HCT116 (cell line): ENCODE data around the gene DPH3. TPM values are rescaled to one million over a fixed set of nuclear protein-coding genes. Genes with fewer than 3 reads are reported as not detected.

ENCODE experiments used
- ATAC-seq: fragments of 200-7000 bp; cut with Tn5 transposase; 2 replicates; pipeline ENCODE4 v1.9.1; 2020; ENCODE audit warnings: mild to moderate bottlenecking, moderate library complexity
- BruUV-seq: library from RNA; stranded (reverse); fragments of 400-500 nt; replicated peaks from 2 replicates; lab custom pipeline; 2021; lab: Mats Ljungman, UMichigan
- CTCF ChIA-PET: fragments of 300-600 bp; sonication (Branson Sonifier 250); formaldehyde crosslinking; loops from one replicate; lab custom pipeline; 2021; ENCODE audit warnings: antibody characterized with exemption; lab: Charles Lee
- POLR2A ChIA-PET: fragments of 300-600, 350-600 bp; sonication (Branson Sonifier 250); formaldehyde crosslinking; loops from one replicate; lab custom pipeline; 2021; ENCODE audit warnings: antibody characterized with exemption; lab: Charles Lee
- RAD21 ChIA-PET, 2 experiments: fragments of 300-600 bp; sonication (Branson Sonifier 250); formaldehyde crosslinking; loops; one replicate each; lab custom pipeline; 2023; ENCODE audit warnings: low total read pairs in 2 of 2; ENCODE audit not compliant: uncharacterized antibody in 2 of 2, unreplicated experiment in 2 of 2, low non-redundant PET in 1 of 2; lab: Charles Lee
- DNase-seq: peaks from one replicate; pipeline ENCODE4 v3.0.0-alpha.2; 2010; ENCODE audit warnings: low read depth, low spot score
- H2AFZ ChIP-seq: fragments of 200-600 bp; shearing (Covaris generic), sonication (generic); 2 replicates; pipeline ENCODE4 v1.6.1; 2017; ENCODE audit warnings: low read depth, mixed run types, mixed read lengths, antibody characterized with exemption, low read length; ENCODE audit not compliant: poor library complexity, severe bottlenecking
- H3K27ac ChIP-seq: 2 replicates; pipeline ENCODE4 v1.5.1; 2012; ENCODE audit warnings: low read depth, low read length
- H3K27me3 ChIP-seq: fragments of 200-600 bp; sonication (generic); 2 replicates; pipeline ENCODE4 v1.6.1; 2016; ENCODE audit warnings: mixed run types, low read length, mixed read lengths; ENCODE audit not compliant: insufficient read depth
- H3K36me3 ChIP-seq, 2 experiments: fragments of 200-500 bp in 1 of 2; fragments of 200-600 bp in 1 of 2; sonication (Bioruptor generic) in 1 of 2; sonication (generic) in 1 of 2; 2 replicates each; pipeline versions ENCODE4 v1.5.1 to v1.6.1; 2014 to 2016; ENCODE audit warnings: low read length in 2 of 2, inconsistent platforms in 1 of 2, mixed read lengths in 1 of 2, mixed run types in 1 of 2; ENCODE audit not compliant: insufficient read depth in 2 of 2, control insufficient read depth in 1 of 2
- H3K4me1 ChIP-seq, 2 experiments: fragments of 200-600 bp in 1 of 2; sonication (generic) in 1 of 2; 2 replicates each; pipeline versions ENCODE4 v1.5.1 to v1.6.1; 2012 to 2017; ENCODE audit warnings: low read length in 2 of 2, inconsistent platforms in 1 of 2, mild to moderate bottlenecking in 1 of 2, mixed read lengths in 1 of 2, mixed run types in 1 of 2, moderate library complexity in 1 of 2; ENCODE audit not compliant: insufficient read depth in 2 of 2, control insufficient read depth in 1 of 2
- H3K4me2 ChIP-seq: fragments of 200-600 bp; sonication (generic); 2 replicates; pipeline ENCODE4 v1.6.1; 2017; ENCODE audit warnings: mixed run types, low read length, mixed read lengths
- H3K4me3 ChIP-seq, 2 experiments: fragments of 200-600 bp in 1 of 2; sonication (generic) in 1 of 2; replicated peaks in 1 of 2; 2 replicates each; pipeline ENCODE4 v1.5.1; 2011 to 2016; ENCODE audit warnings: low read length in 2 of 2, control low read depth in 1 of 2, low read depth in 1 of 2, mild to moderate bottlenecking in 1 of 2, mixed read lengths in 1 of 2, mixed run types in 1 of 2
- H3K79me2 ChIP-seq: fragments of 200-600 bp; sonication (generic); 2 replicates; pipeline ENCODE4 v1.6.1; 2017; ENCODE audit warnings: mild to moderate bottlenecking, mixed run types, low read length, moderate library complexity, mixed read lengths; ENCODE audit not compliant: insufficient read depth
- H3K9ac ChIP-seq: fragments of 200-600 bp; sonication (generic); 2 replicates; pipeline ENCODE4 v1.6.1; 2016; ENCODE audit warnings: low read length, mixed read lengths
- H3K9me2 ChIP-seq: fragments of 200-600 bp; sonication (generic), shearing (Covaris generic); 2 replicates; pipeline ENCODE4 v1.6.1; 2017; ENCODE audit warnings: mixed run types, mild to moderate bottlenecking, moderate library complexity; ENCODE audit not compliant: insufficient read depth
- H3K9me3 ChIP-seq, 2 experiments: fragments of 200-500 bp in 1 of 2; fragments of 200-600 bp in 1 of 2; sonication (Bioruptor generic) in 1 of 2; sonication (generic) in 1 of 2; 2 replicates each; pipeline ENCODE4 v1.6.1; 2014 to 2017; ENCODE audit warnings: low read length in 2 of 2, mixed read lengths in 2 of 2, inconsistent platforms in 1 of 2, low read depth in 1 of 2, mild to moderate bottlenecking in 1 of 2, mixed run types in 1 of 2, moderate library complexity in 1 of 2; ENCODE audit not compliant: control insufficient read depth in 1 of 2, insufficient read depth in 1 of 2
- H4K20me1 ChIP-seq: fragments of 200-600 bp; sonication (generic), shearing (Covaris generic); 2 replicates; pipeline ENCODE4 v1.6.1; 2017; ENCODE audit warnings: mixed run types, mild to moderate bottlenecking, moderate library complexity; ENCODE audit not compliant: insufficient read depth
- CBX3 ChIP-seq: IDR thresholded peaks from 2 replicates; pipeline ENCODE4 v1.6.1; 2012; ENCODE audit warnings: low read depth
- EZH2 ChIP-seq: fragments of 200-600 bp; sonication (generic); IDR thresholded peaks from 2 replicates; pipeline ENCODE4 v1.6.1; 2017; ENCODE audit warnings: antibody characterized with exemption, mixed run types
- EZH2phosphoT487 ChIP-seq: fragments of 200-600 bp; IDR thresholded peaks from 2 replicates; pipeline ENCODE4 v1.6.1; 2018; ENCODE audit warnings: antibody characterized with exemption, borderline replicate concordance
- FOSL1 ChIP-seq: IDR thresholded peaks from 2 replicates; pipeline ENCODE4 v1.6.1; 2012; ENCODE audit warnings: low read depth
- JUND ChIP-seq: IDR thresholded peaks from 2 replicates; pipeline ENCODE4 v1.6.1; 2012
- POLR2AphosphoS5 ChIP-seq: IDR thresholded peaks from 2 replicates; pipeline ENCODE4 v1.6.1; 2011; ENCODE audit warnings: mild to moderate bottlenecking, low read depth, low read length, moderate library complexity
- SIN3A ChIP-seq: IDR thresholded peaks from 2 replicates; pipeline ENCODE4 v1.6.1; 2012; ENCODE audit warnings: low read depth
- SP1 ChIP-seq: IDR thresholded peaks from 2 replicates; pipeline ENCODE4 v1.6.1; 2012; ENCODE audit warnings: low read depth
- intact Hi-C: fragments of 100-400 bp; cut with micrococcal nuclease; formaldehyde crosslinking; loops from 2 replicates; pipeline ENCODE4 v1.10.0; 2022
- total RNA-seq: library from RNA; stranded (reverse); gene quantifications from one replicate; pipeline ENCODE4 v1.2.1, GENCODE V29; 2021; ENCODE audit not compliant: unreplicated experiment
- TF ChIP-seq, protein P1 (sequence below): IDR thresholded peaks from 2 replicates; pipeline ENCODE4 v1.6.1; 2012; ENCODE audit warnings: low read depth
- TF ChIP-seq, protein P2 (sequence below): IDR thresholded peaks from 2 replicates; pipeline ENCODE4 v1.6.1; 2011; ENCODE audit warnings: mild to moderate bottlenecking, low read length, moderate library complexity; ENCODE audit not compliant: insufficient replicate concordance; ENCODE audit errors: extremely low read depth

The DPH3 gene
- total RNA-seq, 1 experiment from 2014 or later: 13.8 TPM

DNA sequence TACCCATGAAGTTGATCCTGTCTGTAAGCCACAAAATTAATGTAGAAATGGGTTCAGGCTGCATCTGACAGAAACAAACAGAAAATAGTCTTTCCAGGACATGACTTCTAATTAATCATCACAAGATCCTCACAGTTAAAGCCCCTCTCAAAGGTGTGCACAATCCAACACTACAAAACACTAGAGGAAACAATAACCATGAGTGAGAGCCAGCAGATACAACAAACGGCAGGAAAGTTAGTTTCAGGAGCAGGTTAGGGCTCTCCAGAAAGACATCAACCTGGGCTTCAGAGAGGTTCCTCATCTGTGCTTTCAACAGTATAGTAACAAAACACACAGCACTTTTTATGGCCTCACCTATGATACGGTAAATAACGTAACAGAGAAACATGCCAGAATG lies 42.8 kb downstream of the DPH3 start:
- no TSS peak for BruUV-seq
- H2AFZ ChIP-seq: no peak overlapping the region
- POLR2A ChIA-PET: no interaction called here
- RAD21 ChIA-PET: no interaction called here
- H3K4me3 ChIP-seq: no peak overlapping the region
- H3K9me2 ChIP-seq: no peaks in the 10 kb centered on the region
- no peaks in the 10 kb centered on the region for H3K27me3 ChIP-seq
- CTCF ChIA-PET: no interaction called here
- ATAC-seq: no peak
- DNase-seq: no peak
- H4K20me1 ChIP-seq: no peaks in the 10 kb centered on the region
- H3K36me3 ChIP-seq: no peaks in the 10 kb centered on the region
- H3K9ac ChIP-seq: no peak overlapping the region
- H3K4me1 ChIP-seq: no peaks in the 10 kb centered on the region
- H3K27ac ChIP-seq: no peak overlapping the region
- H3K79me2 ChIP-seq: no peaks in the 10 kb centered on the region
- intact Hi-C loops: no loop called here
- H3K4me2 ChIP-seq: no peak overlapping the region
- H3K9me3 ChIP-seq: no peaks in the 10 kb centered on the region
- TF ChIP-seq EZH2 (no peak), SIN3A (no peak), FOSL1 (no peak), JUND (no peak), POLR2AphosphoS5 (no peak), EZH2phosphoT487 (no peak), SP1 (no peak), CBX3 (no peak)
- TF ChIP-seq, protein P1, sequence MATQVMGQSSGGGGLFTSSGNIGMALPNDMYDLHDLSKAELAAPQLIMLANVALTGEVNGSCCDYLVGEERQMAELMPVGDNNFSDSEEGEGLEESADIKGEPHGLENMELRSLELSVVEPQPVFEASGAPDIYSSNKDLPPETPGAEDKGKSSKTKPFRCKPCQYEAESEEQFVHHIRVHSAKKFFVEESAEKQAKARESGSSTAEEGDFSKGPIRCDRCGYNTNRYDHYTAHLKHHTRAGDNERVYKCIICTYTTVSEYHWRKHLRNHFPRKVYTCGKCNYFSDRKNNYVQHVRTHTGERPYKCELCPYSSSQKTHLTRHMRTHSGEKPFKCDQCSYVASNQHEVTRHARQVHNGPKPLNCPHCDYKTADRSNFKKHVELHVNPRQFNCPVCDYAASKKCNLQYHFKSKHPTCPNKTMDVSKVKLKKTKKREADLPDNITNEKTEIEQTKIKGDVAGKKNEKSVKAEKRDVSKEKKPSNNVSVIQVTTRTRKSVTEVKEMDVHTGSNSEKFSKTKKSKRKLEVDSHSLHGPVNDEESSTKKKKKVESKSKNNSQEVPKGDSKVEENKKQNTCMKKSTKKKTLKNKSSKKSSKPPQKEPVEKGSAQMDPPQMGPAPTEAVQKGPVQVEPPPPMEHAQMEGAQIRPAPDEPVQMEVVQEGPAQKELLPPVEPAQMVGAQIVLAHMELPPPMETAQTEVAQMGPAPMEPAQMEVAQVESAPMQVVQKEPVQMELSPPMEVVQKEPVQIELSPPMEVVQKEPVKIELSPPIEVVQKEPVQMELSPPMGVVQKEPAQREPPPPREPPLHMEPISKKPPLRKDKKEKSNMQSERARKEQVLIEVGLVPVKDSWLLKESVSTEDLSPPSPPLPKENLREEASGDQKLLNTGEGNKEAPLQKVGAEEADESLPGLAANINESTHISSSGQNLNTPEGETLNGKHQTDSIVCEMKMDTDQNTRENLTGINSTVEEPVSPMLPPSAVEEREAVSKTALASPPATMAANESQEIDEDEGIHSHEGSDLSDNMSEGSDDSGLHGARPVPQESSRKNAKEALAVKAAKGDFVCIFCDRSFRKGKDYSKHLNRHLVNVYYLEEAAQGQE: no peak
- TF ChIP-seq, protein P2, sequence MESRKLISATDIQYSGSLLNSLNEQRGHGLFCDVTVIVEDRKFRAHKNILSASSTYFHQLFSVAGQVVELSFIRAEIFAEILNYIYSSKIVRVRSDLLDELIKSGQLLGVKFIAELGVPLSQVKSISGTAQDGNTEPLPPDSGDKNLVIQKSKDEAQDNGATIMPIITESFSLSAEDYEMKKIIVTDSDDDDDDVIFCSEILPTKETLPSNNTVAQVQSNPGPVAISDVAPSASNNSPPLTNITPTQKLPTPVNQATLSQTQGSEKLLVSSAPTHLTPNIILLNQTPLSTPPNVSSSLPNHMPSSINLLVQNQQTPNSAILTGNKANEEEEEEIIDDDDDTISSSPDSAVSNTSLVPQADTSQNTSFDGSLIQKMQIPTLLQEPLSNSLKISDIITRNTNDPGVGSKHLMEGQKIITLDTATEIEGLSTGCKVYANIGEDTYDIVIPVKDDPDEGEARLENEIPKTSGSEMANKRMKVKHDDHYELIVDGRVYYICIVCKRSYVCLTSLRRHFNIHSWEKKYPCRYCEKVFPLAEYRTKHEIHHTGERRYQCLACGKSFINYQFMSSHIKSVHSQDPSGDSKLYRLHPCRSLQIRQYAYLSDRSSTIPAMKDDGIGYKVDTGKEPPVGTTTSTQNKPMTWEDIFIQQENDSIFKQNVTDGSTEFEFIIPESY: no peak
- TF ChIP-seq, all 23 proteins: peak for 0
